ENCODE results near the gene ZSCAN12.
A peak's percentile ranks its signal among the peaks of the same experiment; 100 is the strongest.
"Not testable (repeated sequence)": the region's sequence is repeated elsewhere in the genome, so short reads cannot be mapped to it uniquely, and the experiment has no call there.

ZSCAN12 gene

DNA sequence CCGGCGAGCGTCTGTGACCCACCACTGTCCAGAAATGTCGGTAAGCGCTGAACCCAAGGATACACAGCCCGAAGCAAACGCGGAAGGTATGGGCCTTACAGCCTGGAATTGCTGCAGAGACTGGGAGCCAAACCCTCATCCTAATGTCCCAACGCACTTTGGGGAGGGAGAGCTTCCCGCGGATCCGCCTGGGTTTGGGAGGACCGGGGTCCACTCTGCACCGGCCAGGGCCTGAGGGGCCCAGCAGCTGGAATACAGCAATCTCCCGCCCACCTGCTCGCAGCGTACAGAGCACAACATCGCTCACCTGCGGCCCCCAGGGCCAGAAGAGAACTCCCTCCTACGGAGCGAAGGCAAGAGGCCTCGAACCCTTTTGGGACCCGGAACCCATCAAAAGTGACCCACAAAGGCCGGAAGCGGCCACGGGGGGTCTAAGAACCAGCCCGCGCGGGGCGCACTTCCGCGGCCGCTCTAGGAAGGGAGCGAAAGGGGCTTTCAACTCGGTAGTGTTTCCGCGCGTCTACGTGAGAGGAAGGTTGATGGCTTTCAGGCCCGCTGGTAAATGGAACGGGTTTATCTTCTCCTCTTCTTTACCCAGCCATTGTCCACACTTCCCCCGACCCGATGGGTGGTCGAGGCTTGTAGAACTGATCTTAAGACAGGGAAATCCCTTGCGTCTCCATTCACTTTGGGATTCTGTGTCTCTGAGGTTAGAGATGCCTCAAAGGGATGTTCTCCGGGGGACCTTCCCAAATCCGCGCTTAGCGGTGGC, at the start of gene ZSCAN12:
Gene ZSCAN12 (minus strand): TSS at position 398 of the 772 bp plus-strand sequence. CDS start 1,342 bp downstream, outside the sequence.
- peak; percentile 73 for DNase-seq

DNA sequence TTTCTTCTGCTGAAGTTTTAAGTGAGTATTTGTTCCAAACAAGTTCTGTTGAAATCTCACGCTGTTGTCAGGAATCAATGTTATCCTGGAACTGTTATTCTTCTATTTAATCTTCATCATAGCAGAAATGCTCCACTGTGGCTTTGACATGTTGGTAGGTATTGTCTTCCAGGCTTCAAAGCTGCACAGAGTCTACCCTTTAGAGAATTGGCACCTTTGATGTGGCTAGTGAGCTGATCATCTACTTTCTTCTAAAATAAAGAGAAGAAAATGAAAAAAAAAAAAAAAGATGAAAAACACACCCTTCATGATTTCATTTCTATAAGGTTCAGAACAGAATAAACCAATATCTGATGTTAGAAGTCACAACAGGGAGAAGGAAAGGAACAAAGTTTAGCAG, 49.5 kb upstream of the ZSCAN12 start:
- DNase-seq: no peak

DNA sequence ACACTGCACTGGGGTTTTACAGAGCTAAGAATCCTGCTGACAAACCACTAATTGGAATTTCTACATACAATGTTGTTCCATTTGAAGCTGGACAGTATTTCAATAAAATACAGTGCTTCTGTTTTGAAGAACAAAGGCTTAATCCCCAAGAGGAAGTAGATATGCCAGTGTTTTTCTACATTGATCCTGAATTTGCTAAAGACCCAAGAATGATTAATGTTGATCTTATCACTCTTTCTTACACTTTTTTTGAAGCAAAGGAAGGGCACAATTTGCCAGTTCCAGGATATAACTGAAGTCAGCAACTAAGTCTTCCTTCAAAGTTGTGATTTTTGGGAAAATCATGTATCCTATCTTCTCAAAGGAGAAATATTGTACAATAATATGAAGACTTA, 48.0 kb upstream of the ZSCAN12 start:
- not testable (repeated sequence) for DNase-seq

DNA sequence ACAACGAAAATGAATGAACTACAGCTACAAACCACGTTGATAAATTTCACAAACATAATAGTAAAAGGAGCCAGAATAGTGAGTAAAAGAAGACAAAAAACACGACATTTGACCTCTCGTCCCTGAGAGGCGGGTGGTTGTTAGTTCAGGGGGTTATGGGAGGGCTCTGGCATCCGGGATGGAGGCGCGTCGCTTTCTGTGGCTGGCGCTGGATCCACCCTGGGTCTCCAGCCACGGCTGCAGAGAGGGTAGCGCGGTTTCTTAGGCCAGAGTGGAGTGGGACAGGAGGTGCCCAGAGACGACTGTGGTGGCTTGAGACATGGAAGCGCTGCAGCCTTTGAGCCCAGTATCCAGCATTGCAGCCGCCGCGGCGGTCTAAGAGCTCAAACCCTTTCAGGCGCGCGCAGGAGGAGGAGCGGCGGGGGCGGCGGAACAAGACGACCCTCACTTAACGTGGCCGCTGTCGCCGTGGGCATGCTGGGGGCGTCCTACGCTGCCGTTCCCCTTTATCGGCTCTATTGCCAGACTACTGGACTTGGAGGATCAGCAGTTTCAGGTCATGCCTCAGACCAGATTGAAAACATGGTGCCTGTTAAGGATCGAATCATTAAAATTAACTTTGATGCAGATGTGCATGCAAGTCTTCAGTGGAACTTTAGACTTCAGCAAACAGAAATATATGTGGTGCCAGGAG, 47.4 kb upstream of the ZSCAN12 start:
- DNase-seq: no peak

DNA sequence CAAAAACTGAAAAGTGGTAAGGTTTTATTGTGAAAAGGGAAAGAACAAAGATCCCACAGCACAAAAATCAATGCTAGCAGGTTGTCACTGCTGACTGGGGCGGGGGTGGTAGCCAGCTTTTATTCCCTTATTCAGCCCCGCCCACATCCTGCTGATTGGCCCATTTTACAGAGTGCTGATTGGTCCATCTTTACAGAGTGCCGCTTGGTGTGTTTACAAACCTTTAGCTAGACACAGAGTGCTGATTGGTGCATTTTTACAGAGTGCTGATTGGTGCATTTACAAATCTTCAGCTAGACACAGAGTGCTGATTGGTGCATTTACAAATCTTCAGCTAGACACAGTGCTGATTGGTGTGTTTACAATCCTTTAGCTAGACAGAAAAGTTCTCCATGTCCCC, 45.2 kb upstream of the ZSCAN12 start:
- DNase-seq: not testable (repeated sequence)

DNA sequence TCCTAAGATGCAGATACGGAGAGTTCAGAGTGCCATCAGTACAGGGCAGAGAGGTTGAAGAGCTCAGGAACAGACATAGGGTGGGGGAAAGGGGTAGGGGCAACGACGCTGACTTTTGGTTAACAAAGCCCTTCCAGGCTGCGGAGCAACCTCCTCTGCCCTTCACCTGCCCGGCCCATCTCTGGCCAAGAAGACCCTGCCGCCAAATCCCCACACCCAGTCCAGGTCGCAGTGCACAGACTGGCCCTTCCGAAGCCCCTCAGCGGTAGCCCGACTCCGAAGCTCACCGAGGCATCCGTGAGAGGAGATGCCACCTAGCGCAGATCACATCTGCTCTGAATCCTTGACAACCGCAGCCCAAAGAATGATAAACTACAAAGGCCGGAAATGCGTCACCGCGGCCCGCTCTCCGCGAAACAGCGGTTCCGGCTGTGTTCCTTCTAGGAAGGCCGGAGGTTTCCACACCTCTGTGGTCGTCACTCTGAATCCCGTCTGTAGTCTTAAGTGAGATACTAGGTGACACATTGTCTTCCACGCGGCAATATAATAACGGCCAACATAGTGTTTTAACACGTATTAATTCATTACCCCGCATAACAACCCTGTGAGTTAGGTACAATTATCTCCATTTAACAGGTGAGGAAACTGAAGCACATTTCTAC, 43.7 kb upstream of the ZSCAN12 start, which contains the start of gene ZSCAN23:
Gene ZSCAN23 (minus strand): TSS at position 380 of the 662 bp plus-strand sequence. CDS start 7,225 bp downstream, outside the sequence.
- peak; percentile 76 for DNase-seq

DNA sequence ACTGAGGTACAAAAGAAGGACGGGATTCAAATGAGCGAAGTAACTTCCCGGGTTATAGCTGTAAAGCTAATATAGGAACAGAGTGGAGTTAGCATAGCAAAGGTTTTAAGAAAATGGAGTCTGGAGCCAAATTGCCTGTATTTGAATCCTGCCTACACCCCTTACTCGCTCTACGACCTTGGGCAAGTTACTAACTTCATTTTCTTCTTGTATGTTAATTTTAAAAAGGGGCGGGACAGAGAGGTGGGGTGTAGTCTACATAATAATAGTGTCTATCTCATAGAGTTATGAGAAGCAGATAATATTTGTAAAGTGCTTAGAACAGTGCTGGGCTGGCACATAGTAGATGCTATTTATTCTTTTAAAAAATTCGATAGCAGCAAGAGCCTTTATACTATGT, 43.0 kb upstream of the ZSCAN12 start:
- DNase-seq: no peak

DNA sequence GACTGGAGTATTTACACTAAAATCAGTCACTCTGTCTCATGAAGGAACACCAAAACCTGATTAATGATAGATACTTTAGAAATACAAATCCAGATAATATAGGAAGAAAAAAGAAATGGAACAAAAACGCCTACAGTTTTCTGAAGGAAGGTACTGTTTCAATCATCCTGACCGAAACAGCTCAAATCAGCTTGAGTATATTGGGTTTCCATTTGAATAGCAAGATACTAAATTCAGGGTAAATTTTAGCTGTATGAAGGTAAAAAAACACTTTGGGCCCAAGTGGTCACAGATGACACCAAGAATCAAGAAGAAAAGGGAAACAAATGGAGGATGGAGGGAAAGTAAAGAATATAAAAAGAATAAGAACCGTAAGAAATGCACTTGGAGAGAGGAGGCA, 36.9 kb upstream of the ZSCAN12 start:
- no peak for DNase-seq

DNA sequence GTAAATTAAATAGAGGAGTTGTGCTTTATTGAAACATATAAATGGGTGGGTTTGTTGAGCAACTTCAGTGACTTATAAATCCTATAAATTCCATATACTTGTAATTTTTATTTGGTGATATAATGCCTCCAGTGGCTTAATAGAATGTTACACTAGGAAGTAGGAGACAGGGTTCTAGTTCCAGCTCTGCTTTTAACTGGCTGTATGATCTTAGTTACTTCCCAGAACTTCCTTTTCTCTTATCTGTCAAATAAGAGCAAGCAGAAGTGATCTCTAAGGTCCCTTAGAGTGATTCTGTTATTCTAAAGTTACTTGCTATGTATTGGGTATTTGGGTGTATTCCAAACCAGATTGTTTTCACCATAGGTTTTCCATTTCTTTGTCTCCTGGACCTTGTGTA, 33.6 kb upstream of the ZSCAN12 start:
- no peak for DNase-seq

DNA sequence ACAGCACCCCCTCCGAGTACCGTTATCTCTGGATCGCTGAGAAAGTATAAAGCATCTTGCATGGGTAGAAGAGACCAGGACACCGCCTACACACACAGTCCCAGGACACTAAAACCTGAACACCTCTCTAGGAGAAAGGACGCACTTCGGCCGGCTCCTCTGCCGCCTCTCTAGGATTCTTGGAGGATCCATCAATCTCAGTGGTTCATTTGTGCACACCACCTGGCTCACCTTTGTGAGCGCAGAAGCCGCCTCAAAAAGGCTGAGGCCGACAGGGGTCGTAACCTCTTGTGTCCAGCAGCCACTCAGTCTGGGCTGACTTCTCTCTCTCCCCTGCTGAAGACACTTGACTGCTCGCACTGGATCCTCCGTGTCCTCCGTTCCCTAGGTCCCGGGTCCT, 30.2 kb upstream of the ZSCAN12 start:
- no peak for DNase-seq

DNA sequence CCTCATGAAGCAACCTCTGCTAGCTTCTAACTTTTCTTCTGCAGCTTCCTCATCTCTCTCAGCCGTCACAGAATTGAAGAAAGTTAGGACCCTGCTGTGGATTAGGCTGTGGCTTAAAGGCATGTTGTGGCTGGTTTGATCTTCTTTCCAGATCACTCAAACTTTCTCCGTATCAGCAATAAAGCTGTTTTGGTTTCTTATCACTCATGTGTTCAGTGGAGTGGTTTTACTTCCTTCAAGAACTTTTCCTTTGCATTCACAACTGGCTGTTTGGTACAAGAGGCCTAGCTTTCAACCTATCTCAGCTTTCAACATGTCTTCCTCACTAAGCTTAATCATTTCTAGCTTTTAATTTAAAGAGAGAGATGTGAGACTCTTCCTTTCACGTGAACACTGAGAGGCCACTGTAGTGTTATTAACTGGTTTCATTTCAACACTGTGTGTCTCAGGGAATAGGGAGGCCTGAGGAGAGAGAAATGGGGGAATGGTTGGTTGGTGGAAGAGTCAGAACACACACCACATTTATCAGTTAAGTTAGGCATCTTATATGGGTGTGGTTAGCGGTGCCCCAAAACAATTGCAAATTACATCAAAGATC, 26.5 kb upstream of the ZSCAN12 start:
- DNase-seq: no peak

DNA sequence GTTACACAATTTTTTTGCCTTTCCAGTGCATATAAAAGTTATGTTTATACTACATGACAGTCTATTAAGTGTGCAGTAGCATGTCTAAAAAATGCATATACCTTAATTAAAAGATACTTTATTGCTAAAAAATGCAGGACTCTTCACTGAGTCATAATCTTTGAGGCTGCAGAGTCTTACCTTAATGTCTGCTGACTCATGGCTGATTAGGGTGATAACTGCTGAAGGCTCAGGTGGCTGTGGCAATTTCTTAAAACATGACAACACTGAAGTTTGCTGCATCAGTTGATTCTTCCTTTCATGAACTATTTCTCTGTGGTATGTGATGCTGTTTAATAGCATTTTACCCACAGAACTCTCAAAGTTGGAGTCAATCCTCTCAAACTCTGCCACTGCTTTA, 24.6 kb upstream of the ZSCAN12 start:
- no peak for DNase-seq

DNA sequence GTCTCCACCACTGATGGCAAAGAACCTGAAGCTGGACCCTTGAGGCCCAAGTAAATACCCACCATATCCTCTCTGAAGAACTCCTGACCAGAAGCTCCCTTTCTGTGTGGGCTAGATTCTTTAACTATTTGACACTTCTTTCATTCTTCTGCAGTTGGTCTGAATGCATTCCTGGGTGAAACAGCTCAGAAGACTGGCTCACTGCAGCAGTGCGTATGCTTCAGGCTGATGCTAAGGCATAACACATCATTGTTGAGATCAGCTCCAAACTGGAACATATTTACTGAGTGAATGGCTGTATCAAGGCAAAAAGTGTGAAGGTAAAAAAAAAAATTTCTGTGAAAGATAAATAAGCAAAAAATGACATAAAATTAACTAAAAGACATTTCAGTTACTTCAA, 24.0 kb upstream of the ZSCAN12 start:
- no peak for DNase-seq

DNA sequence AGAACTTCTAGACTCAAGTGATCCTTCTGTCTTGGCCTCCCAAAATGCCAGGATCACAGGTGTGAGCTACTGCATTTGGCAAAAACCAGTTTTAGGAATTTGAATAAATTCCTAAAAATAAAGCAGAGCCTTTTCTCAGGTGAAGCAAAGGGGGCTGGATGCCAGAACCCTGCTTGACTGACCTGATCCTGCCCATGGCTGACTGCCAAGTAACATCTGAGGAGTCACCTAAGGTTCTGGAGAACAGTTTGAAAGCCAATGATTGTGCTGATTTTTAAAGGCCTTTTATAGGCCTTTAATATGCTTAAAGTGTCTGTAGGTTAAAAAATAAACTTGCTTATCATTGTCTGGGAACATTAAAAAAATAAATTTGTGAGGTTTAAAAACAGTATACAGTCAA, 14.1 kb upstream of the ZSCAN12 start:
- no peak for DNase-seq

DNA sequence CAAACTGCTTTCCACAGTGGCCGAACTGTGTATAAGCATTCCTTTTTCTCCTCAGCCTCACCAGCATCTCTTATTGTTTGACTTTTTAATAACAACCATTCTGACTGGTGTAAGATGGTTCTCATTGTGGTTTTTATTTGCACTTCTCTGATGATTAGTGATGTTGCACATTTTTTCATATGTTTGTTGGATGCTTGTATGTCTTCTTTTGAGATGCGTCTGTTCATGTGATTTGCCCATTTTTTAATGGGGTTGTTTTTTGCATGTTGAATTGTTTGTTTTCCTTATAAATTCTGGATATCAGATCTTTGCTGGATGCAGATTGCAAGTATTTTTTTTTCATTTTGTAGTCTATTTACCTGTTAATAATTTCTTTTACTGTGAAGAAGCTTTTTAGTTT, 11.2 kb upstream of the ZSCAN12 start:
- DNase-seq: no peak

DNA sequence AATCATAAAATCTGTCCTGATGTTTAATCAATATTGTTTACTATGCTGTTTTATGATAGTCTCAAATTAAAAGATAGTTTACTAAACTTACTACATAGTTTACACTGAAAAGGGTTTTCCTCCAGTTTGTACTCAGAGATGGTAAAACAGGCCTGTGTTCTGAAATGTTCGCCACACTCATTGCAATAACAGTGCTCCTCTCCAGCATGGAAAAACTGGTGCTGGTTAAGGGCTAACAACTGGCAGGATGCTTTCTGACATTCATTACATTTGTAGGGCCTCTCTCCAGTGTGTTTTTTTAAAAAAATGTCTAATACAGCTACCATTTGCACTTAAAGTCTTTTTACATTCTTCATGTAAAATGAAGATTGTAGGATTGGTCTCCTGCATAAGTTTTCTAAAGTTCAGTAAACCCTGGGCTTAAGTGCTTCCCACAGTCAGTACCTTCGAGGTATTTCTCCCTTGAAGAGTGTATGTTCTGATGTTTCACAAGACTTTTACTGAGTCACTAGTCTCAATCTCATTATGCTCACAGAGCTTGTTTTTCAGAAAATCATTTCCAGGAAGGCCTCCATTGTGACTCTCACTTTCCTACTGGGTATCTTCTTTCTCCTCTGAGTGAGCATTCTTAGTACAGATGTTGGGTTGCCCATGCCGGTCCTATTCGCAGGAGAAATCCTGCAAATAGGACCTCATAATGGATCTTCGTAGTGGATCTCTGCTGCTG, 8.7 kb upstream of the ZSCAN12 start:
- no peak for DNase-seq

DNA sequence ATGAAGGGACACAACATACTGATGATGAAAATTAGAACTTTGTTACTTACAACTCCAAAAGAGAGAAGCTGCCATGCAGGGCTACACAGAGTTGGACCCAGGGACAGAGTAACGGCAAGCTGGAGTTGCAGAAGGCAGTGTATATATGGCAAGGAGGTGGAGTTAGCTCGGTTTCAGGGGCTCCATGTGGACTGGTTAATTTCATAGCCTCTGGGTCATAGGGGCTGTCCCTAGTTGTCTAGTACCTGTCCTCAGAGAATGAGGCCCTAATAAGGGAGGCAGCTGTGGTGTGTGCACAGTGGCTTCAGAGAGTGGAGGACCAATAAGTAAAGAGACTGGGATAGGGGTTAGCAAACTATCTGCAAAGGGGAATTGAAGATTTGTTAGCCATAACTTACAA, 7.9 kb upstream of the ZSCAN12 start:
- no peak for DNase-seq

DNA sequence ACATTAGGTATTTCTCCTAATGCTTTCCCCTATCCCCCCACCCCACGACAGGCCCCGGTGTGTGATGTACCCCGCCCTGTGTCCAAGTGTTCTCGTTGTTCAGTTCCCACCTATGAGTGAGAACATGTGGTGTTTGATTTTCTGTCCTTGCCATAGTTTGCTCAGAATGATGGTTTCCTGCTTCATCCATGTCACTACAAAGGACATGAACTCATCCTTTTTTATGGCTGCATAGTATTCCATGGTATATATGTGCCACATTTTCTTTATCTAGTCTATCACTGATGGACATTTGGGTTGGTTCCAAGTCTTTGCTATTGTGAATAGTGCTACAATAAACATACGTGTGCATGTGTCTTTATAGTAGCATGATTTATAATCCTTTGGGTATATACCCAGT, 4.4 kb upstream of the ZSCAN12 start:
- not testable (repeated sequence) for DNase-seq

DNA sequence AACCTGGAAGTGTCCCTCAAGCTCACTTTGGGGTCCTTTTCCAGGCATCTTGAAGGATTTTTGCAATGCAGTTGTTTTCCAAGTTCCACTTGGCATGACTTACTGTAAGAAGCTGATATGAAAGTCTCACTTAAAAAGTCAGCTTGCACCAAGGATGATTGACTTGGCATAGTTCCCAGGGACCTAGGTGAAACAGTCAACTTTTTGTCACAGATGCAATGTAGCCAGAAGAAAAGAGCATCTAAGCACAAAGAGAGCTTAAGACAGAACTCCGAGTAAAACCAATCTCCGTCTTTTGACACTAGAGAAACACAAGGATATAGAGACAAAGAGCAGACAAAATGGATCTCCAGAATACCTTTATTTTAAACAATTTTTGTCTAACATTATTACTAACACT, 2.6 kb upstream of the ZSCAN12 start:
- no peak for DNase-seq

DNA sequence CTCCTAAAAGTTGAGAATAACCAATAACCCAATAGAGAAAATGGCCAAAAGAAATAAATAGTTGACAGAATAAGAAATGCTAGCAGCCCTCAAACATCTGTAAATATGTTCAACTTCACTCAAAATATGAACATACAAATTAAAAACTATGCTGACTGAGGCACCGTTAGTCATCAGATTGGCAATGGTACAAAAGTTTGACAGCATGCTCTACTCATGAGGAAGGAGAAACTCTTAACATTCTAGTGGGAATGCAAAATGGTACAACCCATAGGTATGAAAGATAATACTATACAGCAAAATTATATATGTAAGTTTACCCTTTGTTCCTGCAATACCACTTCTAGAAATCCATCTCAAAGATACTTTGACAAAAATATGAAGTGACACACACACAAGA, 1.6 kb upstream of the ZSCAN12 start:
- DNase-seq: no peak

DNA sequence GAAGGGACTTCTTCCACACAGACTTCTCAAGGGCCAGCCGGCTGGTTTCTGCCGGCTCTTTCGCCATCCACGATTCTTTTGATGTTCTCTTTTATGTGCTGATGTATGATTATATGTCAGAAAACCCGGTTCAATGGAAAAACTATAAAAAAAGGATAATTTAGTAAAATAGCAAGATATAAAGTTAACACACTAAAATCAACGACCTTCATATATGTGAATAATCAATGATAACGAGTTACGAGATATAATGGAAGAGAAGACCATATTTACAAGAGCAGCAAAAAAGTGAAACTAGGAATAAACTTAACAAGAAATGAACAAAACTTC, 540 bp upstream of the ZSCAN12 start:
- no peak for DNase-seq

DNA sequence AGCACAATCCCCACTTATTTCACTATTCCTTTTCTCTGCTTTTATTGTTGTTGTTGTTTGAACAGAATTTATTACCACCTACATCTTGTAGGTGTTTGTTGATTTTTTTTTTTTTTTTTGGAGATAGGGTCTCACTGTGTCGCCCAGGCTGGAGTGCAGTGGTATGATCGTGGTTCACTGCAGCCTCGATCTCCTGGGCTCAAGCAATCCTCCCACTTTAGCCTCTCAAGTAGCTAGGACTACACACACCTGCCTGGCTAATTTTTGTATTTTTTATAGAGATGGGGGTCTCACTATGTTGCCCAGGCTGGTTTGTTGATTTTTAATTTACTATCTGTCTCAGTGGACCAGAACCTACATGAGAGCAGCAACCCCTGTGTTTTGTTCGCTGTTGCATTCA, 3.6 kb downstream of the ZSCAN12 start:
- DNase-seq: no peak

Measured in activated effector memory CD4-positive, alpha-beta T cell treated with Interleukin-2 at 50 U/mL for 16 hours (primary cell).